KMS-11 (cell line): ENCODE measurements around the gene CCSER1.
"Not testable (repeated sequence)": the region's sequence is repeated elsewhere in the genome, so short reads cannot be mapped to it uniquely, and the experiment has no call there.

Experiments
- H2AFZ ChIP-seq: fragments of 200-600 bp; sonication (generic); 2 replicates; pipeline ENCODE4 v1.6.1; 2016; ENCODE audit warnings: antibody characterized with exemption, mixed run types, low read depth
- H3K27ac ChIP-seq: fragments of 200-600 bp; sonication (generic); 2 replicates; pipeline ENCODE4 v1.6.1; 2016; ENCODE audit warnings: mild to moderate bottlenecking, mixed run types
- H3K27me3 ChIP-seq: fragments of 200-600 bp; sonication (generic); 2 replicates; pipeline ENCODE4 v1.6.1; 2017; ENCODE audit warnings: mild to moderate bottlenecking, low read depth, mixed run types, moderate library complexity; ENCODE audit not compliant: insufficient read depth
- H3K36me3 ChIP-seq: fragments of 200-600 bp; sonication (generic); 2 replicates; pipeline ENCODE4 v1.6.1; 2017; ENCODE audit warnings: mild to moderate bottlenecking, mixed run types; ENCODE audit not compliant: insufficient read depth
- H3K4me1 ChIP-seq: fragments of 200-600 bp; sonication (generic); 2 replicates; pipeline ENCODE4 v1.6.1; 2016; ENCODE audit warnings: mild to moderate bottlenecking, low read depth, mixed run types; ENCODE audit not compliant: poor library complexity, severe bottlenecking
- H3K4me2 ChIP-seq: fragments of 200-600 bp; sonication (generic); 2 replicates; pipeline ENCODE4 v1.7.0; 2016; ENCODE audit warnings: mild to moderate bottlenecking, mixed run types
- H3K4me3 ChIP-seq: fragments of 200-600 bp; sonication (generic); IDR thresholded peaks from 2 replicates; pipeline ENCODE4 v1.6.1; 2017; ENCODE audit warnings: low read depth, low read length, mixed read lengths; ENCODE audit not compliant: insufficient read depth
- H3K79me2 ChIP-seq: fragments of 200-600 bp; sonication (generic); 2 replicates; pipeline ENCODE4 v1.6.1; 2016; ENCODE audit warnings: low read depth, mixed run types; ENCODE audit not compliant: insufficient read depth
- H3K9ac ChIP-seq: fragments of 200-600 bp; sonication (generic); 2 replicates; pipeline ENCODE4 v1.6.1; 2016; ENCODE audit warnings: mild to moderate bottlenecking, mixed run types
- H4K20me1 ChIP-seq: fragments of 200-600 bp; sonication (generic); 2 replicates; pipeline ENCODE4 v1.6.1; 2016; ENCODE audit warnings: mild to moderate bottlenecking, mixed run types; ENCODE audit not compliant: insufficient read depth
- CTCF ChIP-seq: fragments of 200-600 bp; sonication (generic); conservative IDR thresholded peaks from 2 replicates; pipeline ENCODE4 v1.6.1; 2017; ENCODE audit warnings: low read depth, mild to moderate bottlenecking, antibody characterized with exemption, low read length, moderate library complexity, mixed read lengths

Gene CCSER1

GRCh38 chr4:91340822-91341221, 1213.6 kb downstream of the CCSER1 start:
- Histone ChIP-seq H3K27me3 (no peaks in the 10 kb centered on the region), H3K4me1 (no peaks in the 10 kb centered on the region), H3K27ac (no peak overlapping the region), H4K20me1 (no peaks in the 10 kb centered on the region), H3K9ac (no peak overlapping the region), H3K79me2 (no peaks in the 10 kb centered on the region), H3K36me3 (no peaks in the 10 kb centered on the region), H3K4me2 (no peak overlapping the region), H3K4me3 (no peak overlapping the region), H2AFZ (no peak overlapping the region)
- no peak for TF ChIP-seq CTCF

GRCh38 chr4:91345632-91346031, 1218.4 kb downstream of the CCSER1 start:
- H3K4me1 ChIP-seq, result no peaks in the 10 kb centered on the region

GRCh38 chr4:91356496-91356895, 1229.3 kb downstream of the CCSER1 start:
- not testable (repeated sequence) for H3K27ac ChIP-seq, H2AFZ ChIP-seq, H3K36me3 ChIP-seq

More at GRCh38 chr4:91345632-91346031, 1218.4 kb downstream of the CCSER1 start:
- no peak overlapping the region for H2AFZ ChIP-seq
- no peaks in the 10 kb centered on the region for H4K20me1 ChIP-seq
- no peak overlapping the region for H3K9ac ChIP-seq
- H3K4me3 ChIP-seq, result no peak overlapping the region
- TF ChIP-seq CTCF, result no peak
- no peaks in the 10 kb centered on the region for H3K27me3 ChIP-seq
- H3K79me2 ChIP-seq, result no peaks in the 10 kb centered on the region
- no peak overlapping the region for H3K4me2 ChIP-seq
- H3K27ac ChIP-seq, result no peak overlapping the region
- no peaks in the 10 kb centered on the region for H3K36me3 ChIP-seq

GRCh38 chr4:91358016-91358415, 1230.8 kb downstream of the CCSER1 start:
- not testable (repeated sequence) for H3K9ac ChIP-seq, H4K20me1 ChIP-seq, H3K36me3 ChIP-seq, H3K4me3 ChIP-seq, H3K4me1 ChIP-seq, H3K27ac ChIP-seq, H3K79me2 ChIP-seq, H3K27me3 ChIP-seq, H3K4me2 ChIP-seq, H2AFZ ChIP-seq

More at GRCh38 chr4:91356496-91356895, 1229.3 kb downstream of the CCSER1 start:
- not testable (repeated sequence) for H3K4me1 ChIP-seq, H3K79me2 ChIP-seq, H3K9ac ChIP-seq, H3K27me3 ChIP-seq, H3K4me2 ChIP-seq, H3K4me3 ChIP-seq, H4K20me1 ChIP-seq

GRCh38 chr4:91358621-91359020, 1231.4 kb downstream of the CCSER1 start:
- H3K4me3 ChIP-seq, H3K27ac ChIP-seq, H3K9ac ChIP-seq, H3K79me2 ChIP-seq, H3K4me1 ChIP-seq, H4K20me1 ChIP-seq, H3K4me2 ChIP-seq, H3K36me3 ChIP-seq, H2AFZ ChIP-seq, H3K27me3 ChIP-seq: not testable (repeated sequence)
